ENCODE results near the gene CLSTN2.

CLSTN2 gene

GRCh38 chr3:140007081-140007480 is 72.1 kb downstream of the CLSTN2 start:
- no peak for DNase-seq (ENCODE audit: low read depth)

GRCh38 chr3:140007911-140008869 is 73.2 kb downstream of the CLSTN2 start:
- no peak for DNase-seq (ENCODE audit: low read depth)

GRCh38 chr3:140010391-140010790 is 75.4 kb downstream of the CLSTN2 start:
- DNase-seq (ENCODE audit: low read depth), result no peak

- no peak for DNase-seq (ENCODE audit: low read depth)
Observed at GRCh38 chr3:140011086-140011485, 76.1 kb downstream of the CLSTN2 start.

- DNase-seq (ENCODE audit: low read depth), result no peak
Observed at GRCh38 chr3:140011611-140012277, 76.8 kb downstream of the CLSTN2 start.

- DNase-seq (ENCODE audit: low read depth), result no peak
Observed at GRCh38 chr3:140013220-140013619, 78.2 kb downstream of the CLSTN2 start.

GRCh38 chr3:140014831-140015495 is 80.0 kb downstream of the CLSTN2 start:
- no peak for DNase-seq (ENCODE audit: low read depth)

GRCh38 chr3:140015741-140016140 is 80.8 kb downstream of the CLSTN2 start:
- no peak for DNase-seq (ENCODE audit: low read depth)

GRCh38 chr3:140018556-140018955 is 83.6 kb downstream of the CLSTN2 start:
- DNase-seq (ENCODE audit: low read depth), result no peak

- no peak for DNase-seq (ENCODE audit: low read depth)
Observed at GRCh38 chr3:140019946-140020345, 85.0 kb downstream of the CLSTN2 start.

- no peak for DNase-seq (ENCODE audit: low read depth)
Observed at GRCh38 chr3:140020541-140020940, 85.6 kb downstream of the CLSTN2 start.

GRCh38 chr3:140021269-140021668 is 86.3 kb downstream of the CLSTN2 start:
- no peak for DNase-seq (ENCODE audit: low read depth)

- no peak for DNase-seq (ENCODE audit: low read depth)
Observed at GRCh38 chr3:140022066-140022770, 87.2 kb downstream of the CLSTN2 start.

GRCh38 chr3:140023616-140024530 is 88.9 kb downstream of the CLSTN2 start:
- DNase-seq (ENCODE audit: low read depth), result no peak

GRCh38 chr3:140031170-140031569 is 96.2 kb downstream of the CLSTN2 start:
- DNase-seq (ENCODE audit: low read depth), result no peak

- DNase-seq (ENCODE audit: low read depth), result no peak
Observed at GRCh38 chr3:140034058-140034457, 99.1 kb downstream of the CLSTN2 start.

GRCh38 chr3:140035871-140036270 is 100.9 kb downstream of the CLSTN2 start:
- DNase-seq (ENCODE audit: low read depth), result no peak

- no peak for DNase-seq (ENCODE audit: low read depth)
Observed at GRCh38 chr3:140050396-140050795, 115.4 kb downstream of the CLSTN2 start.

GRCh38 chr3:140051019-140051957 is 116.3 kb downstream of the CLSTN2 start:
- no peak for DNase-seq (ENCODE audit: low read depth)

Data from CMK (cell line).